GM21619 (cell line): Measurements from ENCODE around the gene CEP85.
A peak's percentile ranks its signal among the peaks of the same experiment; 100 is the strongest.
"Not testable (repeated sequence)": the region's sequence is repeated elsewhere in the genome, so short reads cannot be mapped to it uniquely, and the experiment has no call there.

ENCODE experiments used
- ATAC-seq: cut with Tn5 transposase; IDR thresholded peaks from one replicate; pipeline ENCODE4 v1.9.1; 2021; ENCODE audit not compliant: unreplicated experiment

CEP85 gene

GRCh38 chr1:26288311-26288941 is 54.4 kb downstream of the CEP85 start:
- ATAC-seq: no peak

GRCh38 chr1:26289158-26290059 is 55.4 kb downstream of the CEP85 start:
- ATAC-seq: no peak

- no peak for ATAC-seq
Observed at GRCh38 chr1:26290122-26290881, 56.3 kb downstream of the CEP85 start.

- ATAC-seq: no peak
Observed at GRCh38 chr1:26290882-26291261, 56.9 kb downstream of the CEP85 start.

GRCh38 chr1:26291433-26291832 is 57.4 kb downstream of the CEP85 start:
- no peak for ATAC-seq

- no peak for ATAC-seq
Observed at GRCh38 chr1:26291939-26292338, 57.9 kb downstream of the CEP85 start.

GRCh38 chr1:26292735-26293134 is 58.7 kb downstream of the CEP85 start:
- ATAC-seq: not testable (repeated sequence)

- ATAC-seq: no peak
Observed at GRCh38 chr1:26293911-26294463, 60.0 kb downstream of the CEP85 start.

- ATAC-seq: no peak
Observed at GRCh38 chr1:26295194-26296138, 61.5 kb downstream of the CEP85 start.

- ATAC-seq: no peak
Observed at GRCh38 chr1:26296340-26297056, 62.5 kb downstream of the CEP85 start.

- ATAC-seq: no peak
Observed at GRCh38 chr1:26297057-26297790, 63.2 kb downstream of the CEP85 start.

GRCh38 chr1:26297791-26298124 is 63.8 kb downstream of the CEP85 start:
- ATAC-seq: no peak

GRCh38 chr1:26300578-26301275 is 66.7 kb downstream of the CEP85 start:
- ATAC-seq: no peak

- ATAC-seq: no peak
Observed at GRCh38 chr1:26302733-26303405, 68.9 kb downstream of the CEP85 start.

GRCh38 chr1:26305667-26306289 is 71.8 kb downstream of the CEP85 start:
- ATAC-seq: no peak

GRCh38 chr1:26306290-26307229 is 72.6 kb downstream of the CEP85 start, which contains the start of gene UBXN11:
TSS of gene UBXN11 (minus strand) at chr1:26306636. CDS start at chr1:26302883, 3,753 bp downstream.
- ATAC-seq: peak; percentile 97
